ENCODE results near the gene IVNS1ABP.
"Not testable (repeated sequence)": the region's sequence is repeated elsewhere in the genome, so short reads cannot be mapped to it uniquely, and the experiment has no call there.

IVNS1ABP gene

DNA sequence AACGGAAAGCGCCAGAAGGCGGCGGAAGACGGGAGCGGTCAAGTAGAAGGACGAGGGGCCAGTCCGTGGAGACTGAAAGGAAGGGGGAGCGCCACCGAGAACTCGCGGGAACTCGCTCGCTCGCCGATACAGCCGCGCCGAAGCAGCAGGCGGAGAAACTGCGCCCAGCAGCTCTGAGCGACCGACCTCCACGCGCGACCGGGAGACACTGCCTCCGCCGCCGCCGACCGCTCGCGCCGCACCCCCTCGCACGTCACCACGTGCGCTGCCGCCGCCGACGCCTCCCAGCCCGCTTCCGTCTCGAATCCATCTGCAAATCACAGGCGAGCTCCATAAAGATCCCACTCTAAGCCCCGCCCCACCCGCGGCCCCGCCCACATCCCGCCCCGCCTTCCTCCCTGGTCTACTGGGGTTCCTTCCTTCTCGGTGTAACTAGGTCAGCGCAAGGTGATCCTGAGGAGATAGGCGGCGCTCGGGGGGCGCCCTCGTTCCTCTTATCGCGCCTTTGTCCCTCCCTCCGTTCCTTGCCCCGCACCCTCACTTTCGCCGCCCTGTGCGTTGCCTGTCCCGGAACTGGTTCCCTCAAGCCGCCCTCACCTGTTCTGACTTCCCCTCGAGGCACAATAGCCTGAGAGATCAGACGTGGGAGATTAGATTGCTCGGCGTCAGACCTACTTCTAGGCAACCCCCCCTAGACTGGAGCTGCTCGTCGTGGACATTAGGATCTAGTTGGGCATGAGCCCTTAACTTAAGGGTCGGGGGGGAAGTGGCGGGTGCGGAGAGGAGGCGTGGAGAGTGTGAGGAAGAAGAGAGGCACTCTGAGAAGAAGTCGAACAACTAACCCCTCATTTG, at the start of gene IVNS1ABP:
Gene IVNS1ABP, minus strand, starts transcription at position 210 of the 852 bp plus-strand sequence. CDS start 7,750 bp downstream, outside the sequence.
- Histone ChIP-seq H3K79me2 (peaks cover 16% of the 10 kb centered on the region), H3K9me3 (ENCODE audit: control insufficient read depth, low read length) (no peaks in the 10 kb centered on the region), H2AFZ (peak within 1 kb of the TSS; percentile 89), H3K27me3 (ENCODE audit: control insufficient read depth, insufficient read depth, low read length) (no peaks in the 10 kb centered on the region), H3K4me3 (ENCODE audit: low read depth, low read length) (peak within 1 kb of the TSS; percentile 94), H3K36me3 (ENCODE audit: control insufficient read depth, insufficient read depth, low read length) (no peaks in the 10 kb centered on the region), H3K4me2 (ENCODE audit: low read length) (peak within 1 kb of the TSS; percentile 95), H3K9ac (peak within 1 kb of the TSS; percentile 80), H3K4me1 (peaks cover 2% of the 10 kb centered on the region), H3K27ac (peak within 1 kb of the TSS; percentile 98)
- TF ChIP-seq, protein P1, sequence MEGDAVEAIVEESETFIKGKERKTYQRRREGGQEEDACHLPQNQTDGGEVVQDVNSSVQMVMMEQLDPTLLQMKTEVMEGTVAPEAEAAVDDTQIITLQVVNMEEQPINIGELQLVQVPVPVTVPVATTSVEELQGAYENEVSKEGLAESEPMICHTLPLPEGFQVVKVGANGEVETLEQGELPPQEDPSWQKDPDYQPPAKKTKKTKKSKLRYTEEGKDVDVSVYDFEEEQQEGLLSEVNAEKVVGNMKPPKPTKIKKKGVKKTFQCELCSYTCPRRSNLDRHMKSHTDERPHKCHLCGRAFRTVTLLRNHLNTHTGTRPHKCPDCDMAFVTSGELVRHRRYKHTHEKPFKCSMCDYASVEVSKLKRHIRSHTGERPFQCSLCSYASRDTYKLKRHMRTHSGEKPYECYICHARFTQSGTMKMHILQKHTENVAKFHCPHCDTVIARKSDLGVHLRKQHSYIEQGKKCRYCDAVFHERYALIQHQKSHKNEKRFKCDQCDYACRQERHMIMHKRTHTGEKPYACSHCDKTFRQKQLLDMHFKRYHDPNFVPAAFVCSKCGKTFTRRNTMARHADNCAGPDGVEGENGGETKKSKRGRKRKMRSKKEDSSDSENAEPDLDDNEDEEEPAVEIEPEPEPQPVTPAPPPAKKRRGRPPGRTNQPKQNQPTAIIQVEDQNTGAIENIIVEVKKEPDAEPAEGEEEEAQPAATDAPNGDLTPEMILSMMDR (IDR thresholded peaks at IDR 0.05) = peak; percentile 7

DNA sequence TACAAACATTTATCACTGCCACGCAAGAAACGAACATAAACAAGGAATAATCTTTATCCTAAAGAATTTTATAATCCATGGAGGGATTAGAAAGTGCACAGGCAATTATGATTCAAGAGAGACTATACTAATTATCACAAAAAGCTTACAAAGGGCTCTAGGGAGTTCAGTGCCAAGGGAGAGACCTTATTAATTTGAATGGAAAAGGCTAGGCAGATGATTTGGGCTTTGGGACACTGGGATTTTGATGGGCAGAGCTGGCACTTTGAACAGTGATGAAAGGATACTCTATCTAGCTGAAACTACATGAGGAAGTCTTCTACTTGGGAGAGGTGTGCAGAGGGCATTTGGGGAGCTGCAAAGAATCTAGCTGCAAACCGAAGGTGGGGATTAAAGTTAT, 48.9 kb upstream of the IVNS1ABP start:
- H3K4me3 ChIP-seq (ENCODE audit: low read depth, low read length) = no peak overlapping the region
- H3K9me3 ChIP-seq (ENCODE audit: control insufficient read depth, low read length) = no peaks in the 10 kb centered on the region
- no peak overlapping the region for H3K9ac ChIP-seq
- H3K27me3 ChIP-seq (ENCODE audit: control insufficient read depth, insufficient read depth, low read length) = no peaks in the 10 kb centered on the region
- H3K79me2 ChIP-seq = no peaks in the 10 kb centered on the region
- no peak overlapping the region for H3K4me2 ChIP-seq (ENCODE audit: low read length)
- TF ChIP-seq, protein P1 (IDR thresholded peaks at IDR 0.05) = no peak
- H3K4me1 ChIP-seq = no peaks in the 10 kb centered on the region
- no peak overlapping the region for H3K27ac ChIP-seq
- no peak overlapping the region for H2AFZ ChIP-seq
- H3K36me3 ChIP-seq (ENCODE audit: control insufficient read depth, insufficient read depth, low read length) = no peaks in the 10 kb centered on the region

DNA sequence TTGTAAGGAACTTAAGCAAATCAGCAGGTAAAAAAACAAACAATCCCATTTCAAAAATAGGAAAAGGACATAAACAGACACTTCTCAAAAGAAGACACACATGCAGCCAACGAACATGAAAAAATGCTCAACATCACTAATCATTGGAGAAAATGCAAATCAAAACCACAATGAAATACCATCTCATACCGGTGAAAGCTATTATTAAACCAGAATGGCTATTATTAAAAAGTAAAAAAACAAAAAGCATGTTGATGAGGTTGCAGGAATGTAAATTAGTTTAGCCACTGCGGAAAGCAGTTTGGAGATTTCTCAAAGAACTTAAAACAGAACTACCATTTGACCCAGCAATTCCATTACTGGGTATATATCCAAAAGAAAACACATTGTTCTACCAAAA, 47.5 kb upstream of the IVNS1ABP start:
- H3K4me2 ChIP-seq (ENCODE audit: low read length); H3K79me2 ChIP-seq; H3K27ac ChIP-seq; H2AFZ ChIP-seq; H3K4me1 ChIP-seq; H3K36me3 ChIP-seq (ENCODE audit: control insufficient read depth, insufficient read depth, low read length); H3K9me3 ChIP-seq (ENCODE audit: control insufficient read depth, low read length); H3K27me3 ChIP-seq (ENCODE audit: control insufficient read depth, insufficient read depth, low read length); H3K4me3 ChIP-seq (ENCODE audit: low read depth, low read length); H3K9ac ChIP-seq: not testable (repeated sequence)

DNA sequence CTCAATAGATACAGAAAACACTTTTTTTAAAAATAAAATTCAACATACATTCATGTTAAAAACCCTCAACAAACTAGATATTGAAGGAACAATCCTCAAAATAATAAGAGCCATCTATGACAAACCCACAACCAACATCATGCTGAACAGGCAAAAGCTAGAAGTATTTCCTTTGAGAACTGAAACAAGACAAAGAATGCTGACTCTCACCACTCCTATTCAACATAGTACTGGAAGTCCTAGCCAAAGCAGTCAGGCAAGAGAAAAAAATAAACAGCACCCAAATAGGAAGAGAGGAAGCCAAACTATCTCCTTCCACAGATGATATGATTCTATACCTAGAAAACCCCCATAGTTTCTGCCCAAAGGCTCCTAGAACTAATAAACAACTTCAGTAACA, 46.2 kb upstream of the IVNS1ABP start:
- Histone ChIP-seq H3K36me3 (ENCODE audit: control insufficient read depth, insufficient read depth, low read length) (no peaks in the 10 kb centered on the region), H3K9ac (no peak overlapping the region), H3K9me3 (ENCODE audit: control insufficient read depth, low read length) (no peaks in the 10 kb centered on the region), H3K27ac (no peak overlapping the region), H3K27me3 (ENCODE audit: control insufficient read depth, insufficient read depth, low read length) (no peaks in the 10 kb centered on the region), H3K4me2 (ENCODE audit: low read length) (no peak overlapping the region), H3K79me2 (no peaks in the 10 kb centered on the region), H3K4me3 (ENCODE audit: low read depth, low read length) (no peak overlapping the region), H3K4me1 (no peaks in the 10 kb centered on the region), H2AFZ (no peak overlapping the region)
- TF ChIP-seq, protein P1 (IDR thresholded peaks at IDR 0.05) = no peak

DNA sequence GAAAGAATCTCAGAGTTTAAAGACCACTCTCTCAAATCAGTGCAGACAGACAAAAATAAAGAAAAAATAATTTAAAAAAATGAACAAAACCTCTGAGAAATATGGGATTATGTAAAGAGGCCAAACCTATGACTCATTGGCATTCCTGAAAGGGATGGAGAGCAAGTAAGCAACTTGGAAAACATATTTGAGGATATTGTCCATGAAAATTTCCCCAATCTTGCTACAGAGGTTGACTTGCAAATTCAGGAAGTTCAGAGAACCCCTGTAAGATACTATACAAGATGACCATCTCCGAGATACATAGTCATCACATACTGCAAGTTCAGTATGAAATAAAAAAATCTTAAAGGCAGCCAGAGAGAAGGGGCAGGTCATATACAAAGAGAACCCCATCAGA, 43.7 kb upstream of the IVNS1ABP start:
- TF ChIP-seq, protein P1 (IDR thresholded peaks at IDR 0.05) = no peak
- no peak overlapping the region for H3K4me2 ChIP-seq (ENCODE audit: low read length)
- no peak overlapping the region for H2AFZ ChIP-seq
- H3K4me3 ChIP-seq (ENCODE audit: low read depth, low read length) = no peak overlapping the region
- no peaks in the 10 kb centered on the region for H3K9me3 ChIP-seq (ENCODE audit: control insufficient read depth, low read length)
- H3K36me3 ChIP-seq (ENCODE audit: control insufficient read depth, insufficient read depth, low read length) = no peaks in the 10 kb centered on the region
- H3K79me2 ChIP-seq = no peaks in the 10 kb centered on the region
- no peaks in the 10 kb centered on the region for H3K4me1 ChIP-seq
- H3K27me3 ChIP-seq (ENCODE audit: control insufficient read depth, insufficient read depth, low read length) = no peaks in the 10 kb centered on the region
- no peak overlapping the region for H3K9ac ChIP-seq
- no peak overlapping the region for H3K27ac ChIP-seq

Data from parathyroid adenoma (tissue), 2 donors.